ENCODE measurements around the gene SAMD5.

Gene SAMD5

GRCh38 chr6:147618927-147619326, 110.4 kb downstream of the SAMD5 start:
- TF ChIP-seq, protein P1, sequence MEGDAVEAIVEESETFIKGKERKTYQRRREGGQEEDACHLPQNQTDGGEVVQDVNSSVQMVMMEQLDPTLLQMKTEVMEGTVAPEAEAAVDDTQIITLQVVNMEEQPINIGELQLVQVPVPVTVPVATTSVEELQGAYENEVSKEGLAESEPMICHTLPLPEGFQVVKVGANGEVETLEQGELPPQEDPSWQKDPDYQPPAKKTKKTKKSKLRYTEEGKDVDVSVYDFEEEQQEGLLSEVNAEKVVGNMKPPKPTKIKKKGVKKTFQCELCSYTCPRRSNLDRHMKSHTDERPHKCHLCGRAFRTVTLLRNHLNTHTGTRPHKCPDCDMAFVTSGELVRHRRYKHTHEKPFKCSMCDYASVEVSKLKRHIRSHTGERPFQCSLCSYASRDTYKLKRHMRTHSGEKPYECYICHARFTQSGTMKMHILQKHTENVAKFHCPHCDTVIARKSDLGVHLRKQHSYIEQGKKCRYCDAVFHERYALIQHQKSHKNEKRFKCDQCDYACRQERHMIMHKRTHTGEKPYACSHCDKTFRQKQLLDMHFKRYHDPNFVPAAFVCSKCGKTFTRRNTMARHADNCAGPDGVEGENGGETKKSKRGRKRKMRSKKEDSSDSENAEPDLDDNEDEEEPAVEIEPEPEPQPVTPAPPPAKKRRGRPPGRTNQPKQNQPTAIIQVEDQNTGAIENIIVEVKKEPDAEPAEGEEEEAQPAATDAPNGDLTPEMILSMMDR (IDR thresholded peaks at IDR 0.05; ENCODE audit: control insufficient read depth, insufficient read depth, low read depth, low read length, missing control alignments), result no peak
- no peak for DNase-seq (ENCODE audit: low read depth)
- no peak overlapping the region for H3K4me3 ChIP-seq (ENCODE audit: control insufficient read depth, low read depth, low read length)
